Smooth muscle cell (in vitro differentiated cells): ENCODE results near the gene CPED1. TPM values are rescaled to one million over a fixed set of nuclear protein-coding genes. Genes with fewer than 3 reads are reported as not detected.
"Not testable (repeated sequence)": the region's sequence is repeated elsewhere in the genome, so short reads cannot be mapped to it uniquely, and the experiment has no call there.

Experiments
- DNase-seq: peaks from one replicate; lab custom pipeline; 2025; ENCODE audit not compliant: unreplicated experiment; lab: John Stamatoyannopoulos, UW
- H2AFZ ChIP-seq: fragments of 200-600 bp; sonication (generic); 2 replicates; pipeline ENCODE4 v1.6.0; 2016; ENCODE audit warnings: antibody characterized with exemption, low read depth, mild to moderate bottlenecking
- H3F3A ChIP-seq: fragments of 200-600 bp; sonication (generic); 2 replicates; pipeline ENCODE4 v1.6.0; 2017; ENCODE audit warnings: antibody characterized with exemption, low read depth
- H3K27ac ChIP-seq: fragments of 200-600 bp; sonication (generic); 2 replicates; pipeline ENCODE4 v1.5.1; 2016; ENCODE audit warnings: low read depth, mild to moderate bottlenecking
- H3K27me3 ChIP-seq: fragments of 200-600 bp; sonication (generic); 2 replicates; pipeline ENCODE4 v1.6.1; 2016; ENCODE audit warnings: low read depth, mild to moderate bottlenecking
- H3K36me3 ChIP-seq: fragments of 200-600 bp; sonication (generic); 2 replicates; pipeline ENCODE4 v1.5.1; 2016; ENCODE audit warnings: low read depth
- H3K4me1 ChIP-seq: fragments of 200-600 bp; sonication (generic); 2 replicates; pipeline ENCODE4 v1.5.1; 2016; ENCODE audit warnings: low read depth
- H3K4me2 ChIP-seq: fragments of 200-600 bp; sonication (generic); 2 replicates; pipeline ENCODE4 v1.6.0; 2016; ENCODE audit warnings: mild to moderate bottlenecking
- H3K4me3 ChIP-seq: fragments of 200-600 bp; sonication (generic); 2 replicates; pipeline ENCODE4 v1.5.1; 2016; ENCODE audit warnings: mild to moderate bottlenecking
- H3K79me2 ChIP-seq: fragments of 200-600 bp; sonication (generic); 2 replicates; pipeline ENCODE4 v1.6.0; 2016; ENCODE audit warnings: low read depth, mild to moderate bottlenecking
- H3K9ac ChIP-seq: fragments of 200-600 bp; sonication (generic); 2 replicates; pipeline ENCODE4 v1.6.0; 2016; ENCODE audit warnings: low read depth
- H3K9me3 ChIP-seq: fragments of 200-600 bp; sonication (generic); replicated peaks from 2 replicates; pipeline ENCODE4 v1.5.1; 2016; ENCODE audit warnings: low read depth
- H4K20me1 ChIP-seq: fragments of 200-600 bp; sonication (generic); 2 replicates; pipeline ENCODE4 v1.6.0; 2016; ENCODE audit warnings: low read depth
- WGBS: methylation state at CpG from one replicate; pipeline ENCODE4 v1.1.7; 2016; ENCODE audit warnings: low lambda C conversion rate; 5-methylcytosine and 5-hydroxymethylcytosine counted together
- polyA plus RNA-seq: library from polyadenylated mRNA; unstranded; fragments of >200 nt; fragmentation: Nextera tagmentation; extraction: Ambion mirVana; gene quantifications from 2 replicates; pipeline ENCODE4 v1.2.1, GENCODE V29; 2016
- total RNA-seq: library from RNA; depleted of rRNA; stranded (reverse); fragments of >200 nt; gene quantifications from 2 replicates; pipeline ENCODE4 v1.2.3, GENCODE V29; 2014
- TF ChIP-seq, protein P1 (sequence below): fragments of 200-600 bp; sonication (generic); IDR thresholded peaks from 2 replicates; pipeline ENCODE4 v1.5.1; 2017; ENCODE audit warnings: borderline replicate concordance, mild to moderate bottlenecking, antibody characterized with exemption; ENCODE audit not compliant: insufficient read depth, poor library complexity, severe bottlenecking

CPED1 gene
- total and polyA plus RNA-seq, 2 experiments from 2014 or later = 9.5 to 12.9 TPM

DNA sequence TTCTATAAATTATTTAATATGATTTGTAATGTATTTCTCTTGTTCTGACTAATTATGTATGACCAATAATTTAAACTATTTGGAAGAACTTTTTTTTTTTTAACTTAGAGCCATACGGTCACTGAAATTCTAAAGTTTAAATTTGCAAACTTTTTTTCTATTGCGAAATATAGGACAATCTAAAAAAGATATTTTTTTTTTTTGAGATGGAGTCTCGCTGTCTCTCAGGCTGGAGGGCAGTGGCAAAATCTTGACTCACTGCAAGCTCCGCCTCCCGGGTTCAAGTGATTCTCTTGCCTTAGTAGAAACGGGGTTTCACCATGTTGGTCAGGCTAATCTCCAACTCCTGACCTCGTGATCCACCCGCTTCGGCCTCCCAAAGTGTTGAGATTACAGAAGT is 130.5 kb downstream of the CPED1 start:
- Histone ChIP-seq H3F3A (no peaks in the 10 kb centered on the region), H3K4me1 (no peaks in the 10 kb centered on the region), H3K9ac (no peak overlapping the region), H3K27ac (no peak overlapping the region), H4K20me1 (no peaks in the 10 kb centered on the region), H3K4me2 (no peak overlapping the region), H3K9me3 (no peaks in the 10 kb centered on the region), H3K27me3 (no peaks in the 10 kb centered on the region), H3K4me3 (no peak overlapping the region), H3K79me2 (no peaks in the 10 kb centered on the region), H3K36me3 (no peaks in the 10 kb centered on the region), H2AFZ (no peak overlapping the region)
- WGBS = 95% methylated on average over 9 of the region's 9 CpGs
- DNase-seq = no peak
- TF ChIP-seq, protein P1, sequence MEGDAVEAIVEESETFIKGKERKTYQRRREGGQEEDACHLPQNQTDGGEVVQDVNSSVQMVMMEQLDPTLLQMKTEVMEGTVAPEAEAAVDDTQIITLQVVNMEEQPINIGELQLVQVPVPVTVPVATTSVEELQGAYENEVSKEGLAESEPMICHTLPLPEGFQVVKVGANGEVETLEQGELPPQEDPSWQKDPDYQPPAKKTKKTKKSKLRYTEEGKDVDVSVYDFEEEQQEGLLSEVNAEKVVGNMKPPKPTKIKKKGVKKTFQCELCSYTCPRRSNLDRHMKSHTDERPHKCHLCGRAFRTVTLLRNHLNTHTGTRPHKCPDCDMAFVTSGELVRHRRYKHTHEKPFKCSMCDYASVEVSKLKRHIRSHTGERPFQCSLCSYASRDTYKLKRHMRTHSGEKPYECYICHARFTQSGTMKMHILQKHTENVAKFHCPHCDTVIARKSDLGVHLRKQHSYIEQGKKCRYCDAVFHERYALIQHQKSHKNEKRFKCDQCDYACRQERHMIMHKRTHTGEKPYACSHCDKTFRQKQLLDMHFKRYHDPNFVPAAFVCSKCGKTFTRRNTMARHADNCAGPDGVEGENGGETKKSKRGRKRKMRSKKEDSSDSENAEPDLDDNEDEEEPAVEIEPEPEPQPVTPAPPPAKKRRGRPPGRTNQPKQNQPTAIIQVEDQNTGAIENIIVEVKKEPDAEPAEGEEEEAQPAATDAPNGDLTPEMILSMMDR = no peak

DNA sequence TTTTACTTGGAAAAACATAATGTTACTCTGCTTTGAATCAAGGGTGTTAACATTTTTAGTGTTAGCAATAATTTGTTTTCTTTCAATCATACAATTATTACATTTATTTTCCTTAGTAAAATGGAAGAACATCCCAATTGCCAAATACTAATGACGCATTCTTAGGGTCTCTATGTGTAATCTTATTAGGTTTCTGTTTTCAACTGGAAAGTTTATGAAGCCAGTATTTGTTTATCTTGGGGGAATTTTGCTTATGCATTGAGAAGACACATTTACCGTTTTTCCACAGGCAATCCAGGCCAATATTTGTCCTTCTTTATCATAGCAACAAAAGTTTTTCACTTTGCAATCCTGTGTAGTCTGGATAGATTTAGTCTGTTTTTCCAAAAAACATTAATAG is 134.5 kb downstream of the CPED1 start:
- no peak for DNase-seq
- H3K36me3 ChIP-seq = no peaks in the 10 kb centered on the region
- TF ChIP-seq, protein P1 = no peak

DNA sequence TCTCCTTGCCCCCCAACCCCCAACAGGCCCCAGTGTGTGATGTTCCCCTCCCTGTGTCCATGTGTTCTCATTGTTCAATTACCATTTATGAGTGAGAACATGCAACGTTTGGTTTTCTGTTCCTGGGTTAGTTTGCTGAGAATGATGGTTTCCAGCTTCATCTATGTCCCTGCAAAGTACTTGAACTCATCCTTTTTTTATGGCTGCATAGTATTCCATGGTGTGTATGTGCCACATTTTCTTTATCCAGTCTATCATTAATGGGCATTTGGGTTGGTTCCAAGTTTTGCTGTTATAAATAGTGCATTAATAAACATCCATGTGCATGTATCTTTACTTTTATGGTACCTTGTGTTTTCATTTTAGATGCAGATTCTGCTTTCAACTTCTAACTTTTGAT is 136.9 kb downstream of the CPED1 start:
- not testable (repeated sequence) for H3K79me2 ChIP-seq, H3K27ac ChIP-seq, H3K36me3 ChIP-seq, H3F3A ChIP-seq, DNase-seq, H2AFZ ChIP-seq, H4K20me1 ChIP-seq, H3K4me3 ChIP-seq, H3K9me3 ChIP-seq, H3K4me2 ChIP-seq, H3K4me1 ChIP-seq, H3K27me3 ChIP-seq, H3K9ac ChIP-seq
- WGBS = 87% methylated on average over 1 of the region's 1 CpG

More for the DNA sequence above, 134.5 kb downstream of the CPED1 start:
- no peaks in the 10 kb centered on the region for H3K9me3 ChIP-seq
- H3F3A ChIP-seq = no peaks in the 10 kb centered on the region
- no peak overlapping the region for H2AFZ ChIP-seq
- no peak overlapping the region for H3K27ac ChIP-seq
- H3K4me3 ChIP-seq = no peak overlapping the region
- H3K9ac ChIP-seq = no peak overlapping the region
- no peaks in the 10 kb centered on the region for H3K4me1 ChIP-seq
- WGBS = 77% methylated on average over 2 of the region's 2 CpGs
- no peaks in the 10 kb centered on the region for H4K20me1 ChIP-seq
- no peak overlapping the region for H3K4me2 ChIP-seq
- no peaks in the 10 kb centered on the region for H3K79me2 ChIP-seq
- H3K27me3 ChIP-seq = no peaks in the 10 kb centered on the region

DNA sequence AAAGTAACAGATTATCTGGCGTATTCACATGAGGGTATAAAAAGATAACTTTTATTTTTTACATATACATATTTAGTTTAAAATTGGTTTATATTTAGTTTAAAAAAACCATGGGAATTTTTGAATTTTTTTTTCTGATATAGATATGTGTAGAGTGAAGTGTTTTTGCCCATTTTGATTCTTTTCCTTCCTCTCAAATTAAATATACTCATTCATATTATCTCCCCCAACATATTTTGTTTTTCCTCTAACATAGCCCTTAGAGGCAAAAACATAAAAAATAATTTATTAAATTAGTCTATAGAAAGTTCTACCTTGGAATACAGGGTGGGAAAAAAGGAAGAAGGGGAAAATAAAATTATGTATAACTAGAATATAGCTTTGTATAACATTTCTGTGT is 137.7 kb downstream of the CPED1 start:
- TF ChIP-seq, protein P1 = no peak
- no peaks in the 10 kb centered on the region for H4K20me1 ChIP-seq
- no peak overlapping the region for H2AFZ ChIP-seq
- no peaks in the 10 kb centered on the region for H3K9me3 ChIP-seq
- no peak overlapping the region for H3K9ac ChIP-seq
- no peaks in the 10 kb centered on the region for H3K36me3 ChIP-seq
- WGBS = 98% methylated on average over 1 of the region's 1 CpG
- H3K27ac ChIP-seq = no peak overlapping the region
- H3K79me2 ChIP-seq = no peaks in the 10 kb centered on the region
- H3K27me3 ChIP-seq = no peaks in the 10 kb centered on the region
- H3K4me2 ChIP-seq = no peak overlapping the region
- H3K4me1 ChIP-seq = peaks cover 4% of the 10 kb centered on the region
- H3K4me3 ChIP-seq = no peak overlapping the region
- no peak for DNase-seq
- H3F3A ChIP-seq = no peaks in the 10 kb centered on the region
